ENCODE results near the gene RPS21.
A peak's percentile ranks its signal among the peaks of the same experiment; 100 is the strongest.

The RPS21 gene

DNA sequence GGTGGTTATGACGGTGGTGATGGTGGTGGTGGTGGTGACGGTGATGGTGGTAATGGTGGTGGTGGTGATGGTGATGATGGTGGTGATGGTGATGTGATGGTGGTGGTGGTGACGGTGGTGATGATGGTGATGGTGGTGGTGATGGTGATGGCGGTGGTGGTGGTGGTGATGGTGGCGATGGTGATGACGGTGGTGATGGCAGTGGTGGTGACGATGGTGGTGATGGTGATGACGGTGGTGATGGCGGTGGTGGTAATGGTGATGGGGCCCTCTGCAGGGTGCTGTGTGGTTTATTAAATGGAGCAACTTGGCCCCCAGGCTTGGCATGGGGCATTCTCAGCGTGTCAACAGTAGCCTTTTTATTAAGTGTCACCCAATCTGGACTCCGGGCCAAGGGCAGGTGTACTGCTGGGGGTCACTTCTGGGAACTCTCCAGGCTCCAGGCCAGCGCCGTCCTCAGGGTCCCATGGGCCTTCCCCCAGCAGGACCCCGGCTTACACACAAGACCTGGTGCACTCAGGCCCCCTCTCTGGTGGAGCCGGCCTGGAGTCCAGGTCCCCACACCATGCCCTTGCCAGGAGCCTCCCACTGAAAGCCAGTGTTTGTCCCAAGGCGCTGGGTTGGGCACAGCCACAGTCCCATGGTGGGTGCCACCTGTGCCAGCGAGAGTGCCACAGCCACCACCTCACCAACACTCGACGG, 11.4 kb downstream of the RPS21 start:
- DNase-seq, result no peak

DNA sequence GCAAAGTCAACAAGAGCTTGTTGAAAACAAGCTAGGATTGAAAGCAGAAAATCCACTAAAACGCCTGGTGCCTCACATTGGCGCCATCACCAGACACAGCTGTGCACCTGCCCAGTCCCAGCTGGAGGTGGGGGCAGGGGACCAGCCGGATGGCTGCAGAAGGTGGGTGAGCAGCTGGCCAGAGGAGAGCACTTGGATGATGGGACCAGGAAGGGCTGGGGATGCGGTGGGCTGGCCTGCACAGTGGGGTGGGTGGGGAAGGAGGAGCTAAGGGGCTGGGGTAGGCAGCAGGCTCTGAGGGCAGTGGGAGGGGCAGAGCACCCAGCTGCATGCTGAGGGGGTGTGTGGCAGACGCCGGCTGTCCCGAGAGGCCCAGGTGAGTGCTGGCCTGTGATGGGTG, 13.1 kb downstream of the RPS21 start:
- DNase-seq, result no peak

DNA sequence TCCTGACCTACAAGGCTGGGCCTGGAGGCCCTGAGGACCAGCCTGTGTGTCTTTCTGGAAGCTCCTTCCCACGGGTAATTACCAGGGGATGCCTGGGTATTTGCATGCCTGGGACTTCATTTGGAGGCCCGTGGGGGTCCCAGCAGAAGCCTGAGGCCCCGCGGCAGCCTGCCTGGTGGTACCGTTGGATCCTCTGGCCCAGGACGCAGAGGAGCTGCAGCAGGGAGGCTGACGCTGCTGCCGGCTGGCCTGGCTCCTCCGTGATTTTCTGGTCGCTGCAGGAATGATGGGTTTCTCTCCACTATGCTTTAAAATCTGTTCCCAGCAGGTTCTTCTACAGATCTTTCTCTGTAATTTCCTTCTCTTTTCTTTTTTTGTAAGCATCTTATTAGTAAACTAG, 13.6 kb downstream of the RPS21 start:
- no peak for DNase-seq

DNA sequence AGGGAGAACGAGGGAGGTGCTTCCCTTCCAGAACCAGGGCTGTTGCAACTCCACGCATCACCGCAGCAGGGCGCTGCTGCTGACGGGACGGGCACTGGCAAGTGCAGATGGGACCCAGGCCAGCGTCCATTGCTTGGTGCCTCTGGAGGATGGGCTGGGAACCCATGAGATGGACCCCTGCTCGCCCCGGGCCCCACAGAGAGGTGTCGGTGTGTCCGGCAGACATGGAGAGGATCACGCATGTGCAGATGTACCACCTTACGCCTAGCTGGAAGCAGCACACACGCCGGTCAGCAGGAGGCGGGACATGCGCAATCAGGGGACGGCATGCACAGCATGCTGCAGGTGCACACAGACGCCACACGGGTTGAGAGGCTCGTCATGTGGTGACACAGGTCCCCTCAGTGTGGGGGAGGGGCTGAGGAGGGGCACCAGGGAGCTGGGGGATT, 14.5 kb downstream of the RPS21 start:
- no peak for DNase-seq

DNA sequence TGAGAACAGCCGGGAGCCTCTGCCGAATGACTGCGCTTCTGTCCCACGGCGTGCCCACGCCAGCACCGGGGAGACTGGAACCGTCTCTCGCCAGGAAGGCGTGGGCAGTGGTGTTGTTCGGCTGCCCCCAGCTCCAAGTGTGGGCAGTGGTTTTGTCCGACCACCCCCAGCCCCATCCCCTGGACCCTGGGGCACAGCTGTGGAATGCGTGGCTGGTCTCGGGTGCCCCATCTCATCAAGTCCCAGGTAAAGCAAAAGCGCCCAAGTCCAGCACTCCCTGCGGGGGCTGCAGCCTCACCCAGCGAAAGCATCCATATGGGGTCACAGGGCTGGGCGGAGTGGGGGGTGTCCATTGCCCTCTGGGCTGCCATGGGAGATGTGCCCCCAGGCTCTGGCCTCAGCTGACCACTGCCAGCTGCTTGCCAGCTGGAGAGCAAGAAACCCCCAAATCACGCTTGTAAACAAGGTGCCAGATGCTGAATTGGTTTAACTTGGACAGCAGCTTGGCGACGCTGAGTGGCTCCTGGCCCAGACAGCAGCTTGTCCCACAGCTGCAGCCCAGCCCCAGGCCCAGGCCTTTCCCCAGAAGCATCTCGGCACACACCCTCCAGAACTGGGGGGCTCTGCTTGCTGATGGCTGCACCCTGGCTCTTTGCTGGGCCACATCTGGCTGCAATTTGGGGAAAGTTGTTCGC, 15.7 kb downstream of the RPS21 start:
- no peak for DNase-seq

DNA sequence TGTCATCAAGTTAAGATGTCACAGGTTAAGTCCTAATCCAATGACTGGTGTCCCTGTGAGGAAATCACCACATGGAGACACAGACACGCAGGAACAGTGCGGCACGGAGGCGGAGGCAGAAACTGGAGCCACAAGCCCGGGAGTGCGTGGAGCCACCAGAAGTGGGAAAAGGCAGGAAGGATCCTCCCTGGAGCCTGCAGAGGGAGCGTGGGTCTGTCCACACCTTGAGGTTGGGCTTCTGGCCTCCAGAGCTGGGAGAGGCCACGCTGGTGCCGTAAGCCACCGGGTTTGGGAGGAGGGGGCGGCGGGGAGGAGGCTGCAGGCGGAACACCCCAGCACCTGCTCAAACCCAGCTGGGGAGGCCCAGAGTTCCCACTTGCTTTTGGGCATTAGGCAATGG, 16.4 kb downstream of the RPS21 start:
- no peak for DNase-seq

DNA sequence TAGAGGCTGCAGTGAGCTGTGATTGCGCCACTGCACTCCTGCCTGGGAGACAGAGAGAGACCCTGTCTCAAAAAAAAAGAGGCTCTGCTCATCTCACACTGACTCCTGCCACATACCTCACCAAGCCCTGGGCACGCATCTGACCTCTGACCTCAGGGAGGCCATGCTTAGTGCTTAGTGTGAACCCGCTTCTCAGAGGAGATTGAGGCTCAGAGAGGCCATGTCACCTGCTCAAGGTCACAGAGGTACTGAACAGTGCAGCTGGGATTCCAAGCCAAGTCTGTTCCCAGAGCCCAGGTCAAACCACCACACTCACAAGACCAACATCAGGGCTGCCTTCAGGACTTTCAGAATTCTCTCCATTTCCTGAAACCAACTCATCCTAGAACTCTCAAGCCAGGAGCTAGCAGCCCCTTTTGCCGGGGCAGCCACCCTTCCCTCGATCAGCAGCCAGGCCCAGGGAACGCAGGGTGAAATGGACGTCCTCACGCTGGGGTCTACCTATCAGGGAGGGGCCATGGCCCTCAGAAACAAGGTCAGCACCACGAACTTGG, 17.3 kb downstream of the RPS21 start:
- DNase-seq, result no peak

DNA sequence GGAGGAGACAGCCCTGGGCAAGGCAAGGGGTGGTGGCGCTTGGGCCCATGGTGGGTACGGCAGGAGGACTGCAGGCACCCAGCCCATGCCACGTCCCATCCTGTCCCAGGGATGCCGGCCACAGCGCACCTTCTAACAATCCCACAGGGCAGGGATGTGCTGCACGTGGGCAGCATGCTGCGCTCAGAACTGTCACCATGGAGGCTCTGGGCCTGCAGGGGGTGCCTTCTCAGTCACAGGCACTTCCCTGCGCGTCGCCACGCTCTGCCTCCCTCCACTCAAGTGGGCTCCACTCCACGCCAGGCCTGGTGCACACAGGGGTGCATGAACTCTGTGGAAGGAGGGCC, 17.8 kb downstream of the RPS21 start:
- DNase-seq, result no peak

DNA sequence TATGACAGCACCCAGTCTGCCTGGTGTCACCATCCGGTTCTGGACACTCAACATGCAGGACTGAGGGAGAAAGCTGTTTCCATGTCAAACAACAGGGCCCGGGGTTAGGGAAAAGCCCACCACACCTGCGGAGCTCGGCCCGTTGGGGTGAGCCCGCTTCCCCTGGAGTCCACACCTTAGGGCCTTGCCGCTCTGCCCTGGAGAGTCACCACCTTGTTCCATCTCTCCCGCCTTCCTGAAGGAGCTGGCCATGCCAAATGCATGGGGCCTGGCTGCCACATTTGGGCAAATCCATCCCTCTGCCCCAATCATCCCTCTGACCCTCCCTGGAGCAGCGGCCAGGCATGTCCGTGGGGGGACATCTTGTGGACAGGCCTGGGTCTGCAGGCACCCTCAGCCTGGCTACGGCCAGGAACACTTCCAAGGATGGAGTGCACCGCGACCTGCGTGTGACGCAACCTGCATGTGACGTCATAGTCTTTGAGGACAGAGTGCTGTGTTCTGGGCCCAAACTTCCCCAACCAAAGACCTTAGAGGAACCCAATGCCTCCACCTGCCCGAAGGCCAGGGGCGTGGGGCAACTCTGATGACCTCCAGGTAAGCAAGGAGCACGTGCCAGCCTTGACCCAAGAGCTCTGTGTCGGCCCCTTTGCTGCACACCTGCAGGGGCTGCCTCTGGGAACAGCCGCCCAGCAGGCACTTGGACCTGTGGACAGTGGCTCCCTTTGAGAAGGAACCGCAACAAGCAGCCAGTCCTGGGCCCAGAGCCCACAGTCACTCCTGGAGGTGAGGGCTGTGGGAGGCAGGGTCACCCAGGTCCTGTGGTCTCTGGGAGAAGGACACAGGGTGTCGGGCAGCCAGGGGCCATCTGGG, 18.4 kb downstream of the RPS21 start:
- no peak for DNase-seq

DNA sequence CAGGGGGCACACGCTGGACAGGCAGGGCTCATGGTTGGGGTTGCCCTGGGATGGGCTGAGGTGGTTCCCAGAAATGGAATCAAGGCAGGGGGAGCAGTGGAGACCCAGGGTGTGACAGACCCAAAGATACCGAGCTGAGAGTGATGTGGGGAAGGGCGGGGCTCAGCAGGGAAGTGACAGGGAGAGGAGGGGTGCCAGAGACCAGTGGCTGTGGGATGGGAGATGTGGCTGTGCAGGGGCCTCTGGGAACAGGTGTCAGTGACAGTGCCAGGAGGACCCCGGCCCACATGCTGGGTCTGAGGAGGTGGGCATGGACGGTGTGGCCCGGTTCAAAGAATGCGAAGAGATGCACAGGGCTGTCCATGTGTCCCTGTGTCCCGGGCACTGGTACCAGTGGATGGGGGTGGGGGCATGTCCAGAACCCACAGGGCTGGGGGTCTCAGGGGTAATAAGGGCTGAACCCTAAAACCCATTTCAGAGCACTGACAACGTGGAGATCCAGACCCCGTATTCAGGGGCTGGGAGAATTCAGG, 19.1 kb downstream of the RPS21 start:
- DNase-seq, result no peak

DNA sequence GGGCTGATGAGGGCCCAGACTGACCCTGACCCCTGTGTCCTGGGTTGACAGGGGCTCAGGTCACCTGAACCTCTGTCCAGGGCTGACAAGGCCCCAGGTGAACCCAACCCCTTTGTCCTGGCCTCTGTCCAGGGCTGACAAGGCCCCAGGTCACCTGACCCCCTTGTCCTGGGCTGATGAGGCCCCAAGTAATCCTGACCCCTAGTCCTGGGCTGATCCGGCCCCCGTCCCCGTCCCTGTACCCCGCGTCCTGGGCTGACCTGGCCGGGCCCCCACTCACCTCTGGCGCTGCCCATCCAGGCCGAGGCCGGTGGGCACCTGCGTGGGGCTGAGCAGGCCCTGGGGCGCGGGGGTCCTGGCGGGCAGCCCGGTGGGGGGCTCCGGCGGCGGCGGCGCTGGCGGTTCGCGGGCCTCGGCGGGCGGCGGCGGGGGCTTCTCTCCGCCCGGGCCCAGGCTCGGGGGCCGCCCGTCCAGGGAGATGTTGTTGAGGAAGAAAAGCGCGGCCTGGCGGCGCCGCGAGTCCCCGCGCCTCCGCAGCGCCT, 19.8 kb downstream of the RPS21 start:
- DNase-seq, result no peak

DNA sequence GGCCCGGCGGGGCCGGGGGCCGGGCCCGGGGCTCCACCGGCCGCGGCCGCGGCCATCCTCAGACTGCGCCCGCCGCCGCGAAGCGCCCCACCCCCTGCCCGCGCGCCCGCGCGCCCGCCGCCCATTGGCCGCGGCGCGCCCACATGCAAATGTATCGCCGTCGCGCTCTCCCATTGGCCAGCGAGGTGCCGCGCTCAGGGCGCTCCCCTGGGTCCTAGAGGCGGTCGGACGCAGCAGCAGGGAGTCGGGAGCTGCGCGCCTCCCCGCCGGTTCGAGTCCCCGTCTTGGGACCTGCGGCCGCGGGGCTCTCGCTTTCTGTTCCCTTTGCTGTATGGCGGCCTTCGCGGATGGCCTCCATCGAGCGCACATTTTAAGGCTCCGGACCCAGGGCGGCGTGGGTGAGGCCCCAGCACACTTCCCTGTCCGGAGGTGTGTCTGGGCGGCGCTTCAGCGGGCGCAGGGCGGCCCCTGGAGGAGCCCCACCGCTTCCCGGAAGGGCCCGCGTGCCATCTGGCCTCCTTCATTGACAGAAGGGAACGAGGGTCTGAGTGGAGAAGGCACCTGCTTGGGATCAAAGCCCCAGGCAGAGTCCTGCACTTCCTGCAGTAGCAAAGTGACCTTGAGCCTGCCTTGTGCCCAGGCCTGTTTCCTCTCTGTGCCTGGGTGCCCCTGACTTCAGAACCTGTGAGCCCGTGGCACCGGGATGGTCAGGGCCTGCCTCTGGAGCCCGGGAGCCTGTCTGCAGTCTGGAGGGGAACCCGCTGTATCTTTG, 20.5 kb downstream of the RPS21 start, which contains the start of gene CABLES2:
Gene CABLES2 (minus strand): TSS at position 65 of the 772 bp plus-strand sequence. CDS start 9 bp downstream, at position 56.
- peak; percentile 91 to 96 for DNase-seq

DNA sequence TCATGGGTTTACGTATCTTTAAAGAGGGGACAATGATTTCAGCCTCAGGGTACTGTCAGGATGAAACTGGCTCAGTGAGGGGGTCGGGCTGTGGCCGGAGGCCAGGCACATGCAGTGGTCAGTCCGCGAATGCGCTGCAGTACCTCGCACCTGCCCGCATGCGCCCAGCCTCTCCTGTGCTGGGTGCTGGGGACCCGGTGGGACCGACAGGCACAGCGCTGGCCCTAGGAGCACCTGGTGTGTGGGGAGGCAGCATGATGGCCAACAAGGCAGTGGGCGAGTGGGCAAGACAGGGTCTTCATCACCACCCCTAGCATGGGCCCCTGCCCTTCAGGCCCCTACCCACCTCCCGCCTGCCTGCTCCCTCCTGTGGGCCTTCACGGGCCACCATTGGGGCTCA, 21.2 kb downstream of the RPS21 start:
- DNase-seq, result no peak

DNA sequence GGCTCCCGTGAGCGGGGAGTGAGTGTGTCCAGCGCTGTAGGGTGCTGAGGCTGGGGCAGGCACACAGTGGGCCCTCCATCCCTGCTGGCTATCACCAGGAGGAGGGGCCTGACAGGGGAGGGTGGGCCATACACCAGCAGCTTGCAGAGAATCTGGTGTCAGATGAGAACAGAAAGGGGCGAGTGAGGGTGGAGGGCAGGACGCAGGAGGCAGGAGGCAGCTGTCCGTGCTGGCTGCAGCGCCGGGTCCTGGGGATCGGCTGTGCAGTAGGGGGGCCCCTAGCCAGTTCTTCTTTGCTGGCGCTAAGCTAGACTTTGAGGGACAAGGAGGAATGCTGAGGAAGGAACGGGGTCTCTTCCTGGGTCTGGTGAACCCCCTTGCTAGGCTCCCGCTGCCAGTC, 21.7 kb downstream of the RPS21 start:
- no peak for DNase-seq

DNA sequence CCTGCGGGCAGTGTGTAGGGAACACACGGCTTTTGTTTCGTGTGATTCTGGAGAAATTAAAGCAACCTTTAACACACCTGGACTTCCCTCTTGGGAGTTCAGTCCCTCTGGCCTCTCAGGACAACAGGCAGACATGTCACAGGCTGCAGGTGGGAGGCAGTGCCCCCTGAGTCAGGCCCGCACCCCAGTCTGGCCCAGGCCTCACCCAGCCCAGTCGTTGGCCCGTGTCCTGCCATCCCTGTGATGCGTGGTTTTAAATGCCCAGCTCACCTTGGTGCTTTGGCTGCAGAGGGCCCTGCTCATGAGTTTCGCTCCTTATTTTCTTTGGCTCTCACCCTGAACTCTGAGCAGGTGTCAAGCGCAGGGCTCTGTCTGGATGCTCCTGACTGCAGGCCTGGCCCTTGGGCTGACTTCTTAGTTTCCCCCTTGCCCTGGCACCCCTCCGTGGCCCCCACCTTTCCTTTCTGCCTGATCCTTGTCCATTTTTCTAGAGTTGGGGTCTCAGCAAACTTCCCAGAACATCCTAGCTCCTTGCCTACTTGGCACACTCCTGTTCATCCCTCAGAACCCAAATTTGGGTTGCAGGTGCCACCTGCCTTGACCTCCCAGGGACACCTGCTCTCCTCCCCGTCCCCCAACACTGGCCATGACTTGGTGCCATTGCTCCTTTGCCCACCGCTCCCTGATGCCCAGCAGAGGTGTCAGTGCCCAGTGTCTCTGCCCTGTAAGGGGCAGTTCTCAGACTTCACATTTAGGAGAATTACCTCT, 22.4 kb downstream of the RPS21 start:
- no peak for DNase-seq

DNA sequence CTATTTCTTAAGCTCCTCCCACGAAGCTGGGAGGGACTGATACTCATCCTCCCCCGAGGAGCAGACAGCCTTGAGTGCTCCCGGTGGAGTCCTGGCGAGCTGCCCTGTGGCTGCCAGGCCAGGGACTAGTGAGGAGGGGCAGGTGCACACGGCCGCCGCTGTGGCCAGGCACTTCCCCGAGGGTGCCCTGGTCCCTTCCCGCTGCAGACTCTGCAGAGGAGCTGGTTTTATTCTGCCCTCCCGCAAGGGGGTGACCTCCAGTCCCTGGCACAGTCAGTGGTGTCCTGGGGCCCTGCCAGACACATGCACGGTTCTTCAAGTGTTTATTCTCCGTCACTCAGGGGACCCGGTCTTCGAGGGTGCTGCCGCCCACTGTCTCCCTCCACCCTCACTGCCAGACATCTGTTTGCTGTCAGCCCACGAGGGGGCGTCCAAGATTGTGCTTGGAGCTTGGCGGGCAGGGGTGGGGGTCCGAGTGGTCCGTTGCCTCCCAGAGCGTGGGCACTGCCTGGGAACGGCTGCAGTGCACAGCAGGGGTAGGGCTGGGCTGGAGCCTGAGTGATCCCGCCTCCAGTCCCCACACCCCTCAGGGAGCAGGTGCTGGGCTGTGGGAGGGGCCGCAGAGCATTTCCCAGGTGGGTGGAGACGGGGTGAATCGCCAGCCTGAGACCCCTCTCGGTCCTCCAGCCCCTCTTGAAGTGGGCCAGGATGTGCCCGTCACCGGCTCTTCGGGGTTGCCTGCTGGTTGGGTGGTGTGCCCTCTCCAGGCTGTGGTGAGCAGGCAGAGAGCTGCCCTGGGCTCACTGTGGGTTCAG, 23.2 kb downstream of the RPS21 start:
- DNase-seq, result peak in 1 of 2 experiments; percentile 44

DNA sequence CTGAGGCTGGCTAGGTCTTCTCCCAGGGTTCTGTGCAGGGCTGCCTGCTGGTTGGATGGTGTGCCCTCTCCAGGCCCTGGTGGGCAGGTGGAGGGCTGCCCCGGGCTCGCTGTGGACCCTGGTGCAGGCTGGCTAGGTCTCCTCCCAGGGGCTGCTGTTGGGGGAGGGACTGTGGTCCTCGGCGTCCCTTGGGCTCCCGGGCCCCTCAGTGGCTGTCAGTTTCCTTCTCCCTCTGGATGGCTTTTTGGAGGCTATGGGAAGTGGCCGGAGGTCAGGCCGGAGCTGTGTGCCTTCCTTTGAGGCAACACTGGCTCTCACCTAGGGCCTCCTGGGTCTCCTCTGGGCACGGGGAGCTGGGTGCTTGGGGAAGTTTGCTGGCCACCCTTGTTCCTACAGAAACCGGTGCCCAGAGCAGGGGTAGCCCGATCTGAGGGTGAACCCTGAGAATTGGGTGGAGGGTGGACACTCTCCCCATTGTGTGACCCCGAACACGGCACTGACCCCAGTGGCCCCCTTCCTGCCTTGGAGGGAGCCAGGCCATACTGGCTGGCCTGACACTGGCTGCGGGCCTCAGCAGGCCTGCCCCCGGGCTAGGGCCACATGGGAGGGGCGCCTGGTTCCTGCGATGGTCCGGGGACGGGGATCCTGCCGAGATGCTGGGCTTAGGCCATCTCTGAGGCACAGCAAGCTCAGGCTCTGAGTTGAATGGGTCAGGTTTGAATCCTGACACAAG, 24.0 kb downstream of the RPS21 start:
- no peak for DNase-seq

DNA sequence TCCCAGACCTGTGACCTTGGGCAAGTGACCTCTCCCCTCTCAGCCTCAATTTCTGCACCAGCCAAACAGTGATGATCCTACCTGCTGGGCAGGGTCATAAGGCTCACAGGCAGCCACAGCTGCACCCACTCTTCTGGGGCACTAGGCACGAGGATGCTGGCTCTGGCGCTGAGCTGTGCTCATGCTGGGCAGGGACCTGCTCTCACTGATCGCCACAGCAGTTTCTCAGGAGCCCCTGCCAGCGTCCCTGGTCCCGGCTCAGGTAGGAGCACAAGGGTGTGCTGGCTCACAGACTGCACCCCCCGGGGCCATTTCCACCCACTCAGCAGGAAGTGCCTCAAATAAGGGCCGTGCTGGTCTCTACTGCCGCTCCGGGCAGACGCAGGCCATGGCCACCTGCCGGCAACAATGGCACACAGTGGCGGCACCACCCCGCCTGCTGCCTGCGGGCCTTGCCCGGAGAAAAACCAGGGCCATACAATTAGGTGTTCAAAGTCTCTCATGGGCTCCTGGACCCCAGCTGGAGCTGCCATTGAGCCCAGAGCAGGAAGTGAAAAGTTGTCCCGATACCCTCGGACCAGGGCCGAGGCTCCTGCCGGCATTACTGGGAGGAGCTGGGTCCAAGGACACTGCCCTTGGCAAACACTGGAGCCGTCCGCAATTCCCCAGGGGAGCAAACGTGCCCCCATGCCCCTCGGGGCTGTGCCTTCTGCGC, 24.7 kb downstream of the RPS21 start:
- no peak for DNase-seq

All from NCI-H446 (cell line).